Measurements from ENCODE around the gene SLC27A3. TPM values are rescaled to one million over a fixed set of nuclear protein-coding genes. Genes with fewer than 3 reads are reported as not detected.

Gene SLC27A3
- total RNA-seq, 1 experiment from 2014 or later, result 42.0 TPM

DNA sequence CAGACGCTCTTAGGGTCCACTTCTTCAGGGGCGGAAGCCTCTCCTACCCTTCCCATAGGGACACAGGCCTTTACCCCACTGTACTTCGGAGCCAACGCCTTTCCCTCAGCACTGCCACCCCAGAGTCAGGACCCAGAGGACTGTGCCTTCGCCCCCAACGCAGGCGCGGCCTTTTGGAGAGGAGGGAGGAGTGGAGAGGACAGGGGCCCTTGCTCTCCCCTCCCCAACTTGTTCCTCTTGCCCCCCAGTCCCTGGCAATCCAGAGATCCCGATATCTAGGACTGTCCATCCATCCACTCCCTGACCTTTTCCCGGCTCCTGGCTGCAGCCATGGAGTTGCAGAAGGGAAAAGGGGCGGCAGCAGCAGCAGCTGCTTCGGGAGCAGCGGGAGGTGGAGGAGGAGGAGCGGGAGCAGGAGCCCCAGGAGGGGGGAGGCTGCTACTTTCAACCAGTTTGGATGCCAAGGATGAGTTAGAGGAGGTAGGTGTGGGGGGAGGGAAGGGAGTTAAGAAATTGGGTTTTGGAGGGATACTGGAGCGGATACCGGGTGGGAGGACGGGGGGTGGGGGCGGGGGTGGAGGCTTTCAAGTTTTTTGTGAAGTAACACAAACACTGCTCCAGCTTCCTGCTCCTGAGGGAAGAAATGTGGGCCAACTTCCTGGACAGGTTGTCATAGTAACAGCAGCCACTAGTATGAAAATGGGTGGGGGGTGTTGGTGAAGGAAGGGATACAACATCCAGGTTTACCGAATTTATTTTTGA is 46.7 kb upstream of the SLC27A3 start:
- no peak overlapping the region for H3K56ac ChIP-seq (ENCODE audit: insufficient read length, low read depth, low read length)
- Mint-ChIP-seq H3K4me3 (peak overlapping the region; percentile 91 to 97), H3K4me1 (peaks cover 21 to 25% of the 10 kb centered on the region in 2 experiments), H3K27me3 (ENCODE audit: low read depth) (no peaks in the 10 kb centered on the region), H3K36me3 (ENCODE audit: insufficient read depth in 1 of 3, low read depth in 3 of 3) (peaks cover 12 to 21% (median 12%) of the 10 kb centered on the region in 3 experiments; a peak in 6 of 7 replicates), H3K9me3 (no peaks in the 10 kb centered on the region), H3K27ac (peak overlapping the region; percentile 96 to 100 (median 97))
- WGBS (ENCODE audit: extremely low coverage, insufficient read length, low lambda C conversion rate), result no CpG with 5 or more reads among the region's 19 CpGs
- no peaks in the 10 kb centered on the region for H4K20me1 ChIP-seq (ENCODE audit: control insufficient read depth, insufficient read depth, insufficient read length)
- TF ChIP-seq, protein P1, sequence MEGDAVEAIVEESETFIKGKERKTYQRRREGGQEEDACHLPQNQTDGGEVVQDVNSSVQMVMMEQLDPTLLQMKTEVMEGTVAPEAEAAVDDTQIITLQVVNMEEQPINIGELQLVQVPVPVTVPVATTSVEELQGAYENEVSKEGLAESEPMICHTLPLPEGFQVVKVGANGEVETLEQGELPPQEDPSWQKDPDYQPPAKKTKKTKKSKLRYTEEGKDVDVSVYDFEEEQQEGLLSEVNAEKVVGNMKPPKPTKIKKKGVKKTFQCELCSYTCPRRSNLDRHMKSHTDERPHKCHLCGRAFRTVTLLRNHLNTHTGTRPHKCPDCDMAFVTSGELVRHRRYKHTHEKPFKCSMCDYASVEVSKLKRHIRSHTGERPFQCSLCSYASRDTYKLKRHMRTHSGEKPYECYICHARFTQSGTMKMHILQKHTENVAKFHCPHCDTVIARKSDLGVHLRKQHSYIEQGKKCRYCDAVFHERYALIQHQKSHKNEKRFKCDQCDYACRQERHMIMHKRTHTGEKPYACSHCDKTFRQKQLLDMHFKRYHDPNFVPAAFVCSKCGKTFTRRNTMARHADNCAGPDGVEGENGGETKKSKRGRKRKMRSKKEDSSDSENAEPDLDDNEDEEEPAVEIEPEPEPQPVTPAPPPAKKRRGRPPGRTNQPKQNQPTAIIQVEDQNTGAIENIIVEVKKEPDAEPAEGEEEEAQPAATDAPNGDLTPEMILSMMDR (conservative IDR thresholded peaks at IDR 0.05), result no peak
- H2BK12ac ChIP-seq (ENCODE audit: insufficient read length, low read depth, low read length), result peak overlapping the region; percentile 58
- H4K5ac ChIP-seq (ENCODE audit: insufficient read length, low read depth, low read length), result no peak overlapping the region
- H3K23me2 ChIP-seq (ENCODE audit: insufficient read length, low read depth, low read length, poor library complexity, severe bottlenecking), result peaks cover 9% of the 10 kb centered on the region
- H2AK5ac ChIP-seq (ENCODE audit: insufficient read length, low read length), result no peak overlapping the region
- H2BK20ac ChIP-seq (ENCODE audit: low read depth, low read length, poor library complexity, severe bottlenecking), result no peak overlapping the region
- peak overlapping the region; percentile 77 for H3K14ac ChIP-seq (ENCODE audit: insufficient read depth, low read length)
- peak overlapping the region; percentile 89 for H3K9ac ChIP-seq (ENCODE audit: extremely low read depth, insufficient read length, low read length)
- H3K4me2 ChIP-seq (ENCODE audit: insufficient read depth, insufficient read length, low read length), result peak overlapping the region; percentile 91
- no peak overlapping the region for H2BK5ac ChIP-seq (ENCODE audit: insufficient read length, low read length)
- H3K23ac ChIP-seq (ENCODE audit: insufficient read length, low read depth, low read length), result no peak overlapping the region
- no peak overlapping the region for H2BK120ac ChIP-seq (ENCODE audit: low read depth, low read length, poor library complexity, severe bottlenecking)
- peak; percentile 69 for DNase-seq
- no peak overlapping the region for H3T11ph ChIP-seq (ENCODE audit: low read length)
- H3K9me3 ChIP-seq (ENCODE audit: control insufficient read depth, low read depth, low read length), result no peaks in the 10 kb centered on the region
- H3K4ac ChIP-seq (ENCODE audit: low read depth, low read length), result no peak overlapping the region
- no peaks in the 10 kb centered on the region for H3K27me3 ChIP-seq (ENCODE audit: insufficient read depth, low read length)
- no peak overlapping the region for H4K91ac ChIP-seq (ENCODE audit: insufficient read length, low read depth, low read length)
- peak overlapping the region; percentile 36 for H3K27ac ChIP-seq (ENCODE audit: insufficient read length, low read depth, low read length)
- no peaks in the 10 kb centered on the region for H3K79me1 ChIP-seq (ENCODE audit: insufficient read depth, low read depth, low read length, poor library complexity, severe bottlenecking)
- peaks cover 3% of the 10 kb centered on the region; the same call in 1 of the 2 replicates for H3K4me1 ChIP-seq (ENCODE audit: insufficient read depth, low read length)
- no peak overlapping the region for H2BK15ac ChIP-seq (ENCODE audit: low read depth, low read length)
- peak overlapping the region; percentile 12 for H3K18ac ChIP-seq (ENCODE audit: insufficient read length, low read depth, low read length)
- peaks cover 7% of the 10 kb centered on the region; the same call in 1 of the 2 replicates for H3K79me2 ChIP-seq (ENCODE audit: insufficient read depth, low read length)
- H4K8ac ChIP-seq (replicated peaks; ENCODE audit: insufficient read length, low read depth, low read length), result no peak overlapping the region
- no peak overlapping the region for H2AFZ ChIP-seq (ENCODE audit: low read length)
